ENCODE data around the gene FSTL5.

FSTL5 gene

GRCh38 chr4:162015090-162015489 is 148.7 kb downstream of the FSTL5 start:
- TF ChIP-seq CTCF (IDR thresholded peaks at IDR 0.05; ENCODE audit: control insufficient read depth, insufficient read depth, low read depth, low read length, missing control alignments): no peak

GRCh38 chr4:162011089-162011488 is 152.7 kb downstream of the FSTL5 start:
- no peak for TF ChIP-seq CTCF (IDR thresholded peaks at IDR 0.05; ENCODE audit: control insufficient read depth, insufficient read depth, low read depth, low read length, missing control alignments)
- no peak for DNase-seq (ENCODE audit: low read depth)
- no peak overlapping the region for H3K4me3 ChIP-seq (ENCODE audit: control insufficient read depth, low read depth, low read length)

More at GRCh38 chr4:162015090-162015489, 148.7 kb downstream of the FSTL5 start:
- no peak overlapping the region for H3K4me3 ChIP-seq (ENCODE audit: control insufficient read depth, low read depth, low read length)
- DNase-seq (ENCODE audit: low read depth): no peak

GRCh38 chr4:162010362-162010761 is 153.4 kb downstream of the FSTL5 start:
- H3K4me3 ChIP-seq (ENCODE audit: control insufficient read depth, low read depth, low read length): no peak overlapping the region
- no peak for DNase-seq (ENCODE audit: low read depth)
- no peak for TF ChIP-seq CTCF (IDR thresholded peaks at IDR 0.05; ENCODE audit: control insufficient read depth, insufficient read depth, low read depth, low read length, missing control alignments)

DNA sequence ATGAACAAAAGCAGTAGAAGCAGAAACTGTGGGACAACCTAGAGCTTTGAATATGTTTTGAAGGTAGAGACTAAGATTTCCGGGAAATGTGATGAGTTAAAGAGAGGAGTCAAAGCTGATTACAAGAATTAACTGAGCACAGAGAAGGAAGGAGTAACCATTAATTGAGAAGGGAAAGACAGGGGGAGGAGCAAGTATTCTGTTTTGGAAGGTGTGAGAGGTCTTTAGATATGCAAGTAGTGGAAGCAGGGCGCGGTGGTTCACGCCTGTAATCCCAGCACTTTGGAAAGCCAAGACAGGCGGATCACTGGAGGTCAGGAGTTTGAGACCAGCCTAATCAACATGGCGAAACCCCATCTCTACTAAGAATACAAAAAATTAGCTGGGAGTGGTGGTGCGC is 171.5 kb downstream of the FSTL5 start:
- H3K4me3 ChIP-seq (ENCODE audit: control insufficient read depth, low read depth, low read length): no peak overlapping the region
- DNase-seq (ENCODE audit: low read depth): no peak
- TF ChIP-seq CTCF (IDR thresholded peaks at IDR 0.05; ENCODE audit: control insufficient read depth, insufficient read depth, low read depth, low read length, missing control alignments): no peak

DNA sequence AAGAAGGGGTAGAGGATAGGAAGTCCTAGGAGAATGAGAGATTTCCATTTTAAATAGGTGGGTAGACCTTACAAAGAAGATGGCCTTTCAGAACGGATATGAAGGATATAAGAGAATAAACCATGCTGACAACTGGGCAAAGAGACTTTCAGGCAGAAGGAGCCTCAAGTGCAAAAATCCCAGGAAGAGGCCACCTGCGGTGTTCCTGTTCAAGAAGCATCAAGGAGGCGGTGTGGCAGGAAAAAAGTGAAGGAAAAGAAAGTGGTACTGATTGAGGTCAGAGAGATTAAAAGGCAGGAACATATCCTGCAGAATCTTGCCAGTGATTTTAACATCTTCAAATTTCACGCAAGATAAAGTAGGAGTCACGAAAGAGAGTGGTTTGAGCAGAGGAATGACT is 172.0 kb downstream of the FSTL5 start:
- no peak for TF ChIP-seq CTCF (IDR thresholded peaks at IDR 0.05; ENCODE audit: control insufficient read depth, insufficient read depth, low read depth, low read length, missing control alignments)
- no peak overlapping the region for H3K4me3 ChIP-seq (ENCODE audit: control insufficient read depth, low read depth, low read length)
- DNase-seq (ENCODE audit: low read depth): no peak

- TF ChIP-seq CTCF (IDR thresholded peaks at IDR 0.05; ENCODE audit: control insufficient read depth, insufficient read depth, low read depth, low read length, missing control alignments): no peak
- no peak overlapping the region for H3K4me3 ChIP-seq (ENCODE audit: control insufficient read depth, low read depth, low read length)
- DNase-seq (ENCODE audit: low read depth): no peak
These were observed 173.1 kb downstream of the FSTL5 start for GRCh38 chr4:161990721-161991120.

GRCh38 chr4:161988946-161989345 is 174.9 kb downstream of the FSTL5 start:
- TF ChIP-seq CTCF (IDR thresholded peaks at IDR 0.05; ENCODE audit: control insufficient read depth, insufficient read depth, low read depth, low read length, missing control alignments): no peak
- no peak for DNase-seq (ENCODE audit: low read depth)
- no peak overlapping the region for H3K4me3 ChIP-seq (ENCODE audit: control insufficient read depth, low read depth, low read length)
